Activated CD4-positive, alpha-beta memory T cell treated with anti-CD3 and anti-CD28 coated beads, Interleukin-2, amount 10 ng/mL, durations not matched to agents 7 days and 5 days (primary cell): Measurements from ENCODE around the gene CELSR1. TPM values are rescaled to one million over a fixed set of nuclear protein-coding genes. Genes with fewer than 3 reads are reported as not detected.
"Not testable (repeated sequence)": the region's sequence is repeated elsewhere in the genome, so short reads cannot be mapped to it uniquely, and the experiment has no call there.

Experiments used
- CTCF ChIA-PET: fragments of 350-600 bp; sonication (Branson Sonifier 250); formaldehyde crosslinking; loops from one replicate; lab custom pipeline; 2021; ENCODE audit warnings: antibody characterized with exemption, inconsistent platforms; lab: Charles Lee
- POLR2A ChIA-PET: fragments of 350-600 bp; sonication (Branson Sonifier 250); formaldehyde crosslinking; loops from one replicate; lab custom pipeline; 2021; ENCODE audit warnings: antibody characterized with exemption; lab: Charles Lee
- DNase-seq: peaks from one replicate; pipeline ENCODE4 v3.0.0-alpha.2; 2020
- H3K27ac Mint-ChIP-seq: one replicate; pipeline ENCODE4 v1.8.0; 2021; ENCODE audit warnings: mild to moderate bottlenecking, mixed read lengths
- H3K27me3 Mint-ChIP-seq: one replicate; pipeline ENCODE4 v1.8.0; 2021; ENCODE audit warnings: mixed read lengths
- H3K36me3 Mint-ChIP-seq: one replicate; pipeline ENCODE4 v1.8.0; 2021; ENCODE audit warnings: low read depth, mixed read lengths
- H3K4me1 Mint-ChIP-seq: one replicate; pipeline ENCODE4 v1.8.0; 2021; ENCODE audit warnings: mixed read lengths
- H3K4me3 Mint-ChIP-seq: one replicate; pipeline ENCODE4 v1.8.0; 2021; ENCODE audit warnings: mild to moderate bottlenecking, mixed read lengths
- H3K9me3 Mint-ChIP-seq: one replicate; pipeline ENCODE4 v1.8.0; 2021; ENCODE audit warnings: mixed read lengths
- total RNA-seq, 2 experiments: library from RNA; stranded (reverse); gene quantifications; one replicate each; pipeline ENCODE4 v1.2.3, GENCODE V29; 2021

Gene CELSR1
- total RNA-seq, 2 experiments from 2014 or later: 0.10 to 0.13 TPM

- Mint-ChIP-seq H3K36me3 (no peaks in the 10 kb centered on the region), H3K4me3 (no peak overlapping the region), H3K9me3 (no peaks in the 10 kb centered on the region), H3K27me3 (peaks cover 22% of the 10 kb centered on the region), H3K27ac (no peak overlapping the region), H3K4me1 (peaks cover 7% of the 10 kb centered on the region)
- DNase-seq: no peak
- ChIA-PET POLR2A (no interaction called here), CTCF (no interaction called here)
Measured at GRCh38 chr22:46479046-46479445, 58.4 kb downstream of the CELSR1 start.

- ChIA-PET CTCF (no interaction called here), POLR2A (no interaction called here)
- no peaks in the 10 kb centered on the region for H3K9me3 Mint-ChIP-seq
Measured at GRCh38 chr22:46478083-46478551, 59.3 kb downstream of the CELSR1 start.

GRCh38 chr22:46476547-46476941 lies 60.9 kb downstream of the CELSR1 start:
- no peak for DNase-seq
- Mint-ChIP-seq H3K9me3 (no peaks in the 10 kb centered on the region), H3K4me1 (peaks cover 2% of the 10 kb centered on the region), H3K4me3 (no peak overlapping the region), H3K36me3 (no peaks in the 10 kb centered on the region), H3K27ac (no peak overlapping the region), H3K27me3 (peaks cover 22% of the 10 kb centered on the region)
- POLR2A ChIA-PET: no interaction called here
- CTCF ChIA-PET: interaction anchor here (0.7 kb wide), 1 partner anchor 96 kb away, joined by 3 read pairs; no protein-coding TSS in a partner anchor

More at GRCh38 chr22:46478083-46478551, 59.3 kb downstream of the CELSR1 start:
- peaks cover 5% of the 10 kb centered on the region for H3K4me1 Mint-ChIP-seq
- no peak for DNase-seq
- H3K36me3 Mint-ChIP-seq: no peaks in the 10 kb centered on the region
- H3K4me3 Mint-ChIP-seq: no peak overlapping the region
- H3K27me3 Mint-ChIP-seq: peaks cover 22% of the 10 kb centered on the region
- no peak overlapping the region for H3K27ac Mint-ChIP-seq

GRCh38 chr22:46473896-46474557 lies 63.4 kb downstream of the CELSR1 start:
- ChIA-PET CTCF (no interaction called here), POLR2A (no interaction called here)
- Mint-ChIP-seq H3K9me3 (no peaks in the 10 kb centered on the region), H3K4me1 (no peaks in the 10 kb centered on the region), H3K36me3 (no peaks in the 10 kb centered on the region), H3K4me3 (no peak overlapping the region), H3K27me3 (peaks cover 14% of the 10 kb centered on the region), H3K27ac (no peak overlapping the region)
- DNase-seq: no peak

- H3K4me3 Mint-ChIP-seq: no peak overlapping the region
- peaks cover 14% of the 10 kb centered on the region for H3K27me3 Mint-ChIP-seq
- peaks cover 3% of the 10 kb centered on the region for H3K9me3 Mint-ChIP-seq
- no peaks in the 10 kb centered on the region for H3K36me3 Mint-ChIP-seq
- CTCF ChIA-PET: no interaction called here
- DNase-seq: no peak
- no peak overlapping the region for H3K27ac Mint-ChIP-seq
- POLR2A ChIA-PET: no interaction called here
- H3K4me1 Mint-ChIP-seq: no peaks in the 10 kb centered on the region
Measured at GRCh38 chr22:46473021-46473779, 64.2 kb downstream of the CELSR1 start.

GRCh38 chr22:46472722-46473016 lies 64.8 kb downstream of the CELSR1 start:
- H3K27me3 Mint-ChIP-seq: peaks cover 14% of the 10 kb centered on the region
- peaks cover 3% of the 10 kb centered on the region for H3K9me3 Mint-ChIP-seq
- H3K36me3 Mint-ChIP-seq: no peaks in the 10 kb centered on the region
- H3K4me3 Mint-ChIP-seq: no peak overlapping the region
- CTCF ChIA-PET: no interaction called here
- no peak overlapping the region for H3K27ac Mint-ChIP-seq
- POLR2A ChIA-PET: no interaction called here
- no peak for DNase-seq
- no peaks in the 10 kb centered on the region for H3K4me1 Mint-ChIP-seq

- no peak for DNase-seq
- Mint-ChIP-seq H3K4me3 (no peak overlapping the region), H3K36me3 (no peaks in the 10 kb centered on the region), H3K27ac (no peak overlapping the region), H3K27me3 (peaks cover 14% of the 10 kb centered on the region), H3K4me1 (no peaks in the 10 kb centered on the region), H3K9me3 (peaks cover 3% of the 10 kb centered on the region)
- ChIA-PET POLR2A (no interaction called here), CTCF (no interaction called here)
Measured at GRCh38 chr22:46471901-46472721, 65.3 kb downstream of the CELSR1 start.

GRCh38 chr22:46471330-46471729 lies 66.1 kb downstream of the CELSR1 start:
- CTCF ChIA-PET, H3K4me3 Mint-ChIP-seq, DNase-seq, POLR2A ChIA-PET, H3K27ac Mint-ChIP-seq, H3K36me3 Mint-ChIP-seq, H3K27me3 Mint-ChIP-seq, H3K4me1 Mint-ChIP-seq, H3K9me3 Mint-ChIP-seq: not testable (repeated sequence)

- Mint-ChIP-seq H3K9me3 (peaks cover 3% of the 10 kb centered on the region), H3K36me3 (no peaks in the 10 kb centered on the region), H3K27me3 (no peaks in the 10 kb centered on the region), H3K4me1 (no peaks in the 10 kb centered on the region), H3K27ac (no peak overlapping the region), H3K4me3 (no peak overlapping the region)
- DNase-seq: no peak
- POLR2A ChIA-PET: no interaction called here
- CTCF ChIA-PET: no interaction called here
Measured at GRCh38 chr22:46469711-46470110, 67.7 kb downstream of the CELSR1 start.

- DNase-seq: no peak
- H3K27me3 Mint-ChIP-seq: no peaks in the 10 kb centered on the region
- H3K36me3 Mint-ChIP-seq: no peaks in the 10 kb centered on the region
- peaks cover 3% of the 10 kb centered on the region for H3K9me3 Mint-ChIP-seq
- H3K4me3 Mint-ChIP-seq: no peak overlapping the region
- H3K27ac Mint-ChIP-seq: no peak overlapping the region
- ChIA-PET CTCF (no interaction called here), POLR2A (no interaction called here)
- no peaks in the 10 kb centered on the region for H3K4me1 Mint-ChIP-seq
Measured at GRCh38 chr22:46467006-46467405, 70.4 kb downstream of the CELSR1 start.

GRCh38 chr22:46466255-46466676 lies 71.2 kb downstream of the CELSR1 start:
- ChIA-PET POLR2A (no interaction called here), CTCF (no interaction called here)
- DNase-seq: no peak
- H3K9me3 Mint-ChIP-seq: peaks cover 3% of the 10 kb centered on the region
- no peaks in the 10 kb centered on the region for H3K36me3 Mint-ChIP-seq
- H3K27ac Mint-ChIP-seq: no peak overlapping the region
- no peaks in the 10 kb centered on the region for H3K27me3 Mint-ChIP-seq
- H3K4me1 Mint-ChIP-seq: no peaks in the 10 kb centered on the region
- H3K4me3 Mint-ChIP-seq: no peak overlapping the region

GRCh38 chr22:46465793-46466192 lies 71.6 kb downstream of the CELSR1 start:
- CTCF ChIA-PET: no interaction called here

GRCh38 chr22:46465345-46465720 lies 72.1 kb downstream of the CELSR1 start:
- no peaks in the 10 kb centered on the region for H3K4me1 Mint-ChIP-seq
- peaks cover 3% of the 10 kb centered on the region for H3K9me3 Mint-ChIP-seq
- ChIA-PET POLR2A (no interaction called here), CTCF (no interaction called here)
- no peaks in the 10 kb centered on the region for H3K36me3 Mint-ChIP-seq
- no peak for DNase-seq
- H3K4me3 Mint-ChIP-seq: no peak overlapping the region
- H3K27ac Mint-ChIP-seq: no peak overlapping the region
- H3K27me3 Mint-ChIP-seq: no peaks in the 10 kb centered on the region

More at GRCh38 chr22:46465793-46466192, 71.6 kb downstream of the CELSR1 start:
- POLR2A ChIA-PET: no interaction called here
- Mint-ChIP-seq H3K36me3 (no peaks in the 10 kb centered on the region), H3K4me1 (no peaks in the 10 kb centered on the region), H3K9me3 (peaks cover 3% of the 10 kb centered on the region), H3K27ac (no peak overlapping the region), H3K4me3 (no peak overlapping the region), H3K27me3 (no peaks in the 10 kb centered on the region)
- no peak for DNase-seq
